HG03108 (cell line): ENCODE results near the gene TIMM8A.
"Not testable (repeated sequence)": the region's sequence is repeated elsewhere in the genome, so short reads cannot be mapped to it uniquely, and the experiment has no call there.

ENCODE experiments used
- ATAC-seq: cut with Tn5 transposase; IDR thresholded peaks from one replicate; pipeline ENCODE4 v1.9.1; 2021; ENCODE audit warnings: moderate library complexity; ENCODE audit not compliant: unreplicated experiment

Gene TIMM8A

GRCh38 chrX:101360390-101360789 is 11.8 kb upstream of the TIMM8A start:
- no peak for ATAC-seq

GRCh38 chrX:101359966-101360365 is 11.4 kb upstream of the TIMM8A start:
- no peak for ATAC-seq

- ATAC-seq: no peak
Measured at GRCh38 chrX:101357166-101357795, 8.7 kb upstream of the TIMM8A start.

- ATAC-seq: no peak
Measured at GRCh38 chrX:101349193-101349562, 636 bp upstream of the TIMM8A start.

GRCh38 chrX:101347859-101348451 is 587 bp downstream of the TIMM8A start:
- ATAC-seq: no peak

- no peak for ATAC-seq
Measured at GRCh38 chrX:101337776-101338271, 10.7 kb downstream of the TIMM8A start.

GRCh38 chrX:101334310-101334709 is 14.2 kb downstream of the TIMM8A start:
- not testable (repeated sequence) for ATAC-seq

- ATAC-seq: not testable (repeated sequence)
Measured at GRCh38 chrX:101326600-101326999, 21.9 kb downstream of the TIMM8A start.

GRCh38 chrX:101303790-101304189 is 44.8 kb downstream of the TIMM8A start:
- ATAC-seq: no peak
